GM12801 (cell line): ENCODE data around the gene SAXO1.

Experiments
- CTCF ChIP-seq: IDR thresholded peaks from one replicate; pipeline ENCODE4 v1.5.1; 2011; ENCODE audit warnings: control low read depth; ENCODE audit not compliant: insufficient read length; ENCODE audit errors: extremely low read depth

The SAXO1 gene

GRCh38 chr9:19036611-19037010, 3.6 kb upstream of the SAXO1 start:
- TF ChIP-seq CTCF, result no peak

GRCh38 chr9:19032406-19032805, 603 bp downstream of the SAXO1 start:
- TF ChIP-seq CTCF, result no peak

- no peak for TF ChIP-seq CTCF
Measured at GRCh38 chr9:19030899-19031298, 2.1 kb downstream of the SAXO1 start.

GRCh38 chr9:19028835-19029451, 4.1 kb downstream of the SAXO1 start:
- no peak for TF ChIP-seq CTCF

GRCh38 chr9:19027825-19028224, 5.2 kb downstream of the SAXO1 start:
- TF ChIP-seq CTCF, result no peak

GRCh38 chr9:19026375-19026774, 6.6 kb downstream of the SAXO1 start:
- TF ChIP-seq CTCF, result no peak

GRCh38 chr9:19023078-19023477, 9.9 kb downstream of the SAXO1 start:
- no peak for TF ChIP-seq CTCF
